ENCODE results near the gene LZTS2.

The LZTS2 gene

DNA sequence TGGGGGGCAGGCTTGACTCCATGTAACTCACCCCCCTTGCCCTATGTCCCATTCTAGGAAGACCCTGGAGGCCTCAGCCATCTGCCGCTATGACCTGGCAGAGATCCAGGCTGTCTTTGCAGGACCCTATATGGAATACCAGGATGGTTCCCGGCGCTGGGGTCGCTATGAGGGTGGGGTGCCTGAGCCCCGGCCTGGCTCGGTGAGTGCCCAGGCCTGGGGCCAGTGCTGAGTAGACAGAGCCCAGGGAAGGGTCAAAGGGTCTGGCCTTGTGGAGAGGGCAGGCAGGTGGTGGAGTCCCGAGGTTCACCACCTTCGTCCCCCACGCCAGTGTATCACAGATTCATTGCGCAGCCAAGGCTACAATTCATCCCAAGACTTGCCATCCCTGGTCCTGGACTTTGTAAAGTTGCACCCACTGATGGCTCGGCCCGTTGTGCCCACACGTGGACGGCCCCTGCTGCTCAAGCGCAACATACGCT is 19.8 kb upstream of the LZTS2 start:
- DNase-seq: no peak

DNA sequence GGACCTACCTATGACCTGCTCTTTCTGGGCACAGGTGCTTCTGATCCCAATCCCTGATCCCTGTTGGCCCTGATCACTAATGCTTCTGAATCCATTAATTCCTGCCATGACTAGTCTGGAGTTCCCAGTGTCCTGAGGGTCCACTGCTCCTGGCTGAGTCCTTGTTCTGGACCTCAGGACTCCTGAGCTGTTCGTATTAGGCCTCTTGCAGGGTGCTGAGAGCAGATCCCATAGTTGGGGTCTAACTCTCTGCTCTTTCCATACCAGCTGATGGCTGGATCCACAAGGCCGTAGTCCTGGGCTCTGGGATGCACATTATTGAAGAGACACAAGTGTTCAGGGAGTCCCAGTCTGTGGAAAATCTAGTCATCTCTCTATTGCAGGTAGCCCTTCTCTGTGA is 19.3 kb upstream of the LZTS2 start:
- no peak for DNase-seq

DNA sequence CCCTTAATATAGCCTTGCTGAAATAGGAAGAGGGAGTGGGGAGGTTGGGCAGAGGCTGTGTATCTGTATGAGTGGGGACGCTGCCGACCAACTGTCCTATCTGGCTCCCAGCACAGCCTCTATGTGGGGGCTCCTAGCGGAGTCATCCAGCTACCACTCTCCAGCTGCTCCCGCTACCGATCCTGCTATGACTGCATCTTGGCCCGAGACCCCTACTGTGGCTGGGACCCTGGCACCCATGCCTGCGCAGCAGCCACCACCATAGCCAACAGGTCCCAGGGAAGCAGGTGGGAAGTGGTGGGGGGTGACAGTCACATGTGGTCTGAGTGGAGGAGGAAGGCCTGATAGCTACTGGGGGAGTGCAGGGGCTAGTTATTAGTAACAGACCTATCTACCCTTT is 18.9 kb upstream of the LZTS2 start:
- no peak for DNase-seq

DNA sequence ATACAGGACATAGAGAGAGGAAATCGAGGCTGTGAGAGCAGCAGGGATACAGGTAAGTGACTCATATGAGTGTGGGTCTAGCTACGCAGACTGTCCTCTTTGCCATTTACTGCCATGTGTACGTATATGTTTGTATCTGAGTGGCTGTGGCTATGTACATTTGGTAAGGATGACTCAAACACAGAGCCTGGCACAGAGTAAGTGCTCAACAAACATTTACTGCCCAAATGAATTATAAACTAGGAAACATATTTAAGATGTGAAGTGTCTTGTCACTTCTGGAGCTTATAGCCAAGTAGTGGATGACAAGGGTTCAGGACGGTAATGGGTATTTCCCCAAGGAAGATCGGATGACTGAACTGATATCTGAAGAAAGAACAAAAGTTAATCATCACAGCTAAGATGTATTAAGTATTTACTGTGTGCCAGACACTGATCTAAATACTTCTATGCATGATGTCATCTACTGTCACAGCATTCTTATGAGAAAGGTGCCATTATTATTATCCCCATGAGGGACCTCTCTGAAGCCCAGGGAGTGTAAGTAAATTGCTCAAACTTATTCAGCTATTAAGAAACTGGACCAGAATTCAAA is 18.3 kb upstream of the LZTS2 start:
- no peak for DNase-seq

DNA sequence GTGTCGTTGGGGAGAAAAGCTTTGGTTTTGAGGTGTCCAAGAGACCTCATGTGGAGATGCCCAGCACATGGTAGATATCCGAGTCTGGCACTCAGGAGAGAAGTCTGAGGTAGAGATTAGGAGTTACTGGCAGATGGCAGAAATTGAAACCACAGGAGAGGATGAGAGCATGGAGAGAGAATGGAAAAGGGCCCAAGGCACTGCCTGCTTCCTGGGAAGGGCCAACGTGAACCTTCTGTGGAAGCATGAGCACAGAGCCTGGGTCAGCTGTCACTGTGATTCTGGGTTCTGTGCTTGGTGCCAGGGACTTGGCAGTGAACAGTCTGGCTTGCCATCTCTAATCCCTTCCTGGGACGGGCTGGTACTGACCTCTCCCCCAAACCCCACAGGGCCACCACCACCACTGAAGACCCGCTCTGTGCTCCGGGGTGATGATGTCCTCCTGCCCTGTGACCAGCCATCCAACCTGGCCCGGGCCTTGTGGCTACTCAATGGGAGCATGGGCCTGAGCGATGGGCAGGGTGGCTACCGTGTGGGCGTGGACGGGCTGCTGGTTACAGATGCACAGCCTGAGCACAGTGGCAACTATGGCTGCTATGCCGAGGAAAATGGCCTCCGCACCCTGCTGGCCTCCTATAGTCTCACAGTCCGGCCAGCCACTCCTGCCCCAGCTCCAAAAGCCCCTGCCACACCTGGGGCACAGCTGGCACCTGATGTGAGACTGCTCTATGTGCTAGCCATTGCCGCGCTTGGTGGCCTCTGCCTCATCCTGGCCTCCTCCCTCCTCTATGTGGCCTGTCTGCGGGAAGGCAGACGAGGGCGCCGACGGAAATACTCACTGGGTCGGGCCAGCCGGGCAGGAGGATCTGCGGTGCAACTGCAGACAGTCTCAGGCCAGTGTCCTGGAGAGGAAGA is 16.4 kb upstream of the LZTS2 start:
- no peak for DNase-seq

DNA sequence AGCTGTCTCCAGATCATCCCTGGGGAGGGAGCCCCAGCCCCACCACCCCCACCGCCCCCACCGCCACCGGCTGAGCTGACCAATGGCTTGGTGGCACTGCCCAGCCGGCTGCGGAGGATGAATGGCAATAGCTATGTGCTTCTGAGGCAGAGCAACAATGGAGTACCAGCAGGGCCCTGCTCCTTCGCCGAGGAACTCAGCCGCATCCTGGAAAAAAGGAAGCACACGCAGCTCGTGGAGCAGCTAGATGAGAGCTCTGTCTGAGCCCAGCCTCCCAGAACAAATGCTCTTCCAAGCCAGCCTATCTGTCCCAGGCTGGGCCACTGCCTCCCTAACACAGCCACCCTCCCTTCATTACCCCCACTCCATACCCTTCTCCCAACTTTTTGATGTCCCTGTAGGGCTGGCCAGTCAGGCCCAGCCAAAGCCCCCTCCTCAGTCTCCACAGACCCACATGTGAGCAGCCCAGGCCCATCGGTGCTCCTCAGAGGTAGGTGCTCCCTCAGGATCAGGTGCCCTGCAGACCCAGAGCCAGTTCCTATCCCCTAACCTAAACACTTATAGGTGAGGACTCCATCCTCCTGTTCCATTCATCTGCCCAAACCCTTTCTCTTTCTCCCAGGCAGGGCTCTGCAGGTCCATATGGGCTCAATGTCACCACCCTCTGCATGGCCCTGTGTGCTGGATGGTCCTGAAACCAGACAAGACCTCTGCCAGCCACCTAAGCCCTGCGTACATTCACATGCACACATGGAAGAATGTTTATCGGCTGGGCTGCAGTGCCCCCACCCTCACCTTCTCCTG is 15.5 kb upstream of the LZTS2 start:
- DNase-seq: no peak

DNA sequence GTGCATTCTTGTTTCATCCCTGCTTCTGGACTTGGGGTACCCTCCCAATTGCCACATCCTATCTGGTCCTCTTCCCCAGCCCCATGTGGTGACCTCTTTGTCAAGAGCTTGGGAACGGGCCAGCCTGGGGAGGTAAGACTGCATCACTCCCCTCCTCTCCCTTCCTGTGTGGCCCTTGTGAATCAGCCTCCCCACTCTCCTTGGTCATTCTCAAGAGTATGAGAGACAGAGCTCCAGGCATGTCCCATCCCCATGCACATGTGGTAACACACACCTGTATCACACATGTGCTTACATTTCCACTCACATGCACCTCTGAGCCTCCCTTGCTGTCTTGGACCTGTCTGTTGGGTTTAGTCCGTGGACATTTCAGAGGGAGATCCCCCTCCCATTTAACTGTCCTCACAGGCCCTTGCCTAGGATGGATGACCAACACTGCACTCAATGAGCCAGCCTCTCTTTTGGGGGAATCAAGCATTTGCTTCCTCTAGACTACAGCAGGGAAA is 14.9 kb upstream of the LZTS2 start:
- no peak for DNase-seq

DNA sequence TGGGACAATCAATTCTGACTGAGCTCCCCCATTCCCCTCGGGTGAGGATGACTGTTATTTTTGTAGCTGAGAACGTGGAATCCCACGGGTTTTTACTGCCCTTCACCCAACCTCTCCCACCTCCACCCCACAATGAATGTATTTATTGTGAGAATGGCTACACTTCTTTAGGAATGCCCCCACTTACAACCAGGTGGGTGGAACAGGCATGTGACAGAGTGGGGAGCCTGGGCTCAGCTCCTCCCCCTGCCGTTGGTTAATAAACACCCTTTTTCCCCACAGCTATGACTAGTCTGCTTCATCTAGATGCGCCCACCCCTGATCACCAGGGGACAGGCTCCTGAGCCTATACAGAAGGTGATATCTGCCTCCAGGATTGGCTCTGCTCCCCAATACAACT is 14.3 kb upstream of the LZTS2 start:
- DNase-seq: no peak

DNA sequence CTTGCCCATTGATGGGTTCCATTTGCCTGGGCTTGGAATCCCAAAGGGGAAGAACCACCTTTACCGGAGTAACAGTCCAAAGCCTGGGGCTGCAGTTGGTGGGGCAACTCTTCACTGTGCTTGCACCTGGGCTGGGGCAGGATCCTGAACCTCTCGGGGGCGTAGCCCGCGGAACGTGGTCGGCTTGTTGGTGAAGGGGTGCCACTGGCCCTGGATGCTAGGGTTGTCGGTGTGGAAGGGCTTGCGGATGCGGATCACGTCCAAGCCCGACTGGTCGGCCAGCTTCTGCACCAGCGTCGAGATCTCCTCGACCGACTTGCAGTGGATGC is 13.0 kb upstream of the LZTS2 start:
- DNase-seq: no peak

DNA sequence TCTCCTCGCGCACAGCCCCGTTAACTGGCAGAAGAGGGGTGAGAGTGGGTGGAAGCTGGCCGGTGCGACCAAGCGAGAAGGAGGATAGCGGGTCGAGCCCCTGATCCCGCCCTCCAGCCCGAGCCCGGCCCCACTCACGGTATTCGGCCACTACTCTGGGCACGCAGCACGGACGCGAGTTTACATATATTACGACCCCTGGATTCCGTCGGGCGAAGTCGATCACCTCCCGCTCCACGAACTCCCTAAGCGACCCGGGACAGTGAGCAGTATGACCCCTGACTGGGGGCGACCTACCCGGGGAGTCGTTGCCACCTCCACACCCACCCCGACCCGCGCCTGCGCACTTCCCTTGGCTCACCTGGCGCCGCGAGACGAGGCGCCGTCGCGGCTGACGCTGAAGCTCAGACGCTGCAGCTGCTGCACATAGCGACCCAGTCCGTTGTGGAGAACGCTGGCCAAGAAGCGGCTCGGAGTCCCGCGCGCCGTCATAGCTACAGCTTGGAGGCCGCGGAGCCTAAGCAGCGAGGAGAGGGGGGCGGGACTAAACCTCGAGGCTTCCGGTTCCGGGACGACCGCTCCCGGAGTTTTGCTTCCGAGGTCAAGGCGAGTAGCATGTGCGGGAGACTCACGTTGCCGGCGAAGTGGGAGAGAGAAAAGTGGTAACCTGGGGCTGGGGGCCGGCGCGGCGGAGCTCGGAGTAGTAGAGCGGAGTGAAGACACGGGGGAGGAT is 12.5 kb upstream of the LZTS2 start, which contains the start of the genes MRPL43 and TWNK:
Gene MRPL43, minus strand, starts transcription at position 546 of the 733 bp plus-strand sequence. Its CDS starts 54 bp downstream, at position 492.
Gene TWNK, plus strand, starts transcription at position 592 of the 733 bp plus-strand sequence. CDS start 668 bp downstream, outside the sequence.
- DNase-seq: peak; percentile 14

DNA sequence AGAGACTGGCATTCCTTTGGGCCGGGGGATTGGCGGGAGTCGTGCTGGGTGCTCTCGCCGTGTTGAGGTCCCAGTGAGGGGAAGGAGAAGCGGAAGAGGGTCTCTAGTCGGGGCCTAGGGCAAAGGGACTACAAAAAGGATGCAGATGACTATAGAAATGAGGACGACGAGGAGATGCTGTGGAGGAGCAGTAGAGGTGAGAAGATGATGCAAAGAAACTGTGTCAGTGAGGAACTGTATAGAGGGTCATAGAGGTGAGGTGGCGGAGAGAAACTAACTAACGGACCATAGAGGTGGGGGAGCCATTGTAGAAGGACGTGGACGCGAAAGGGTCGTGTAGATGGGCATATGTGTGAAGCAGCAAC is 11.9 kb upstream of the LZTS2 start:
- no peak for DNase-seq

DNA sequence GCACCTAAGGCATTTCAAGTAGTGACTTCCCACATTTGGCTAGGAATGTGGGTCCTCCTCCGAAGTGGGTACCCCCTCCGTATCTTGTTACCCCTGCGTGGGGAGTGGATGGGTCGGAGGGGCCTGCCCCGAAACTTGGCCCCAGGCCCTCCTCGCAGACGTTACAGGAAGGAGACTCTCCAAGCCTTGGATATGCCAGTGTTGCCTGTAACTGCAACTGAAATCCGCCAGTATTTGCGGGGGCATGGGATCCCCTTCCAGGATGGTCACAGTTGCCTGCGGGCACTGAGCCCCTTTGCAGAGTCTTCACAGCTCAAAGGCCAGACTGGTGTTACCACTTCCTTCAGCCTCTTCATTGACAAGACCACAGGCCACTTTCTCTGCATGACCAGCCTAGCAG is 11.4 kb upstream of the LZTS2 start:
- DNase-seq: no peak

DNA sequence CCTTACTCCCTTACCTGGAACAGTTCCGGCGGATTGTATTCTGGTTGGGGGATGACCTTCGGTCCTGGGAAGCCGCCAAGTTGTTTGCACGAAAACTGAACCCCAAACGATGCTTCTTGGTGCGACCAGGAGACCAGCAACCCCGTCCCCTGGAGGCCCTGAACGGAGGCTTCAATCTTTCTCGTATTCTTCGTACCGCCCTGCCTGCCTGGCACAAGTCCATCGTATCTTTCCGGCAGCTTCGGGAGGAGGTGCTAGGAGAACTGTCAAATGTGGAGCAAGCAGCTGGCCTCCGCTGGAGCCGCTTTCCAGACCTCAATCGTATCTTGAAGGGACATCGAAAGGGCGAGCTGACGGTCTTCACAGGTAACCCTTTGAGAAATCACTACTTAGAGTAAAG is 10.5 kb upstream of the LZTS2 start:
- DNase-seq: no peak

DNA sequence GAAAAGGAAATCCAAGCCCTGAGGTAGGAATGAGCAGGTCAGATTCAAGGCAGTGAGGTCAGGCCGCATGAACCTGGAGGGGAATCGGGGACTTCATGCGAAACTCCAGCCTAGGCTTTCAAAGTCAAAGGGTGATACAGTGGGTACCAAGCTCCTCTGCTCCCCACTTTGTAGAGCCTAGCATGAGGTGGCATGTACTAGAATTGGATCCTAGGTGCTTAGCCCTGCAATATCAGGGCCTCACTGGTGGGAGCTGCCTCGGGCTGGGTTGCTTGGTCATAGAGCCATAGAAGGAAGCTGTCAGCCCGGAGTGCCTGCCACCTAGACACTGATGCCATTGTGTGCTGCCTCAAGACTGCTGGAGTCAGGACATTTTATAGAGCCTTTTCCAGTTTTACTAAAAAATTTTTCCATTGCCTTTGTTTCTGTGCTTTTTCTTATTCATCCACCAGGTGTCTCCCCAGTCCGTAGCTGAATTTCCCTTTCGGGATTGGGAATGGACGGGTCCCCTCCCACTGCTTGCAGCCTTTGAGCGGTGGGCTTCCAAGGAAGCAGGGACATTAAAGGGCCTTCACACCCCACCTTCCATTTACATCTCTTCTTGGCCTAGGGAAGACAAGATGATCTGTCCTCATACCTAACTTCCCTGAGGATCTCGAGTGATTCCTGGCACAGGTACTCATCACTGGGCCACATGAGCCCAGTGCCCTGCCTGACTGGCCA is 5.5 kb upstream of the LZTS2 start:
- DNase-seq: no peak

DNA sequence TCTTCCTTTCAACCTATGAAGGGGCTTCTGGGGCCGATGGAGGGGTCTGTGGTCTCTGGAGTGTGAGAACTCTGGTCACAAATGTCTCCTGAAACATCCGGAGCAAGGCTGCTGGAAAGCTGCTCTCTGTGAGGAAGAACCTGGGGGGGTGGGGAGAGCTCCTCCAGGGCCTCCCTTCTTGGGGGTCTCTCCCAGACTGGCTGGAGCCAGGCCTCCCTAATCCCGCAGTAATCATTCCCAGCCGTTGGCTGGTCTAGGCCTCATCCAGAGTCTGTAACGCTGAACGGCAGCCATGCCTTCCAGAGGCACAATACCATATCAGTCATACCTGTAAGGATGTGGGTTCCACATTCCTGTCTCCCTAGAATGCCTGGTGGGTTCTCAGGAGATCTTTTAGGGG is 4.4 kb upstream of the LZTS2 start:
- no peak for DNase-seq

DNA sequence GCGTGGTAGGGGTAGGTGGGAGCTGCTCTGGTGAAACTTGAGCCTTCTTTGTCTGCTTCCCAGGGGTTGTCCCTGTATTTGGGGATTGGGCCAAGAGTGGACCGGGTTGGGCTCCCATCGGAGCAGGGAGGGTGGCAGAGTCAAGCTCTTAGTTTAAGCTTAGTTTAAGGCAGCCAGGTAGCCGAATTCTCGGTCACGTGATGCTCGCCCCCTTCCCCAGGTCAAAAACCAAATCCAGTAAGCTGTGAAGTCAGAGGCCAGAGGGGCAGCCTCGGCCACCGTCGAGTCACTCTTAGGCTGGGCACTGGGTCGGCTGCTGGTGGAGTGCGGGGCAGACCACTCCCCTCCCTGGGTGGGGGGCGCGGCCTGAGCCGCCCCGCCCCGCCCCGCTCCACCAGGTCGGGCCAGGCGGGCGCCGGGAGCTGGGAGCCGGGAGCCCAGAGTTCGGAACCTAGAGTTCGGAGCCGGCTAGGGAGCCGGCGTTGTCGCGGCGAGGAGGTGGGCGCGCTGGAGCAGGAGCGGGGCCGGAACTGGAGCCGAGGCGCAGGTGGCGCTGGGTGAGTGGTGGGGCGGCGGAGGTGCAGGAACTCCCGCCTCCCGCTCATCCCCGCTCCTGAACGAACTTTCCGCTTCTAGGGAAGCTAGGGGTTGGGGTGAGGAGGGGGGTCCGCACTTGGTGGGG is 2.8 kb upstream of the LZTS2 start:
- no peak for DNase-seq

DNA sequence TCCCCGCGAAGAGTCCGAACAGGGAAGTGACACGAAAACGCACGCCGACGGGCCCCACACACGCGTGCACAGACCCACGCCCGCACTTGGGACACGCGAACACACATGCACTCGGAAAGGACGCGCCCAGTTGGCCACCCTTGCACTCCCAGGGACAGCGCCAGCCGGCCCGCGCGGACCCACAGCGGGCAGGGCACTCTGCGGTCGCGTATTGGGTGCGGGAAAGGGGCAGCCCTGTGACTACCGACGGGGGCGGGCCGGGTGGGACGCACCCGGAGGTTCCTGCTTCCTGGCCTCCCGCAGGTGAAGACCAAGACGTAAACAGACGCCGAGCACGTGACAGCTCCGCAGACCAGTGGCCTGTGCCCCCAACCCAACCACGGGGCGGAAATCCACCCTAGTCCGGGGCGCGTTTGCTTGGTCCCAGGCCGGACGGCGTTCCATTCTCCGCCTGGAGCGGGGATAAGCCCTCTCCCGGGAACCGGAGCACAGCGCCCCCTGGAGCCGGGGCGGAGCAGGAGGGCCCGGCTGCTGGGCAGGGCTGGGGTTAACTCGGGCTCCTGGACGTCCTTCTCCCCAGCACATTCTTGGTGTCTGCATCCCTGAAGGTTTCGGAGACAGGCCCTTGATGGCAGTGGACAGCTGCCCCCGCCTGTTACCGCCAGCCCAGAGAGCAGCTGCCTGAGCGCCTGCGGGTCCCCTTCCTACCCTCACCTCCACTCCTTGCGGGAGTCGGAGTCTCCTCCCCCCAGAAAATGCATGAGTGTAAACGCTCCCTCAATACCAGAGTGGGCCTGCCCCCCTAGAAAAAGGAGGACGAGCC is 2.0 kb upstream of the LZTS2 start:
- DNase-seq: no peak

DNA sequence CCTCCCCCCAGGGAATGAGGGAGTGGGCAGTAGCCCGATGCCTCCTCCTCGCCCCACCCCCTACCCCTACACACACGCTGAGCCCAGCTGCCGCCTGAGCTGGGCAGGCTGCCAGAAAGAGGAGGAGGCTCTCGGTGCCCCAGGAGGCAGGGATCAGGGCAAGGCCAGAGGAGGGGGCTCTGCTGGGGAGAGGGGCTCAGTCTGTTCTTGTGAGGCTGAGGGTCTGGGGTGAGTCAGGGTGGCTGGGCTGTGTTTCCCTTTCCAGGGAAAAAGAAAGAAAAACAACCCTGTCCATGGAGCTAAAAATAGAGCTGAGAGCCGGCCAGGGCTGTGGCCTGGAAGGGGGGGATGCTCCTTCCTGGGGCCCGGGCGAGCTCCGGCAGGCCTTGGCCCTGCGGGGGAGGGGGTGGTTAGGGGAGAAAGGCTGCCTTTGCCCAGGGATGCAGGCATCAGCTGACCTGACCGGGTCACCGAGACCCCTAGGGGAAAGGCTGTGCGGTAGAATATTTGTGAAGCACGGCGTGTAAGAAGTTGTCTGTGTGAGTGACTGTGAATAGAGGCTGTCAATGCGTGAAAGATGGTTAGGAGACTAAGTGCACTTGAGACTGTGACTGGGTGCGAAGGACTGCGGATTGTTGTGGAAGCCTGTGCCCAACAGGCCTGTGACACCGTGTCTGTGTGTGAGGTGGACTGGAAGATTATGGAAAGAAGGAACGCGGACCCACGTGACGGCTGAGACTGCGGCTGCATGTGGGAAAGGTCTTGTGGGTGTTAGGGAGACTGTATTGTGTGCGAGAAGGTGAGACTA is 1.2 kb upstream of the LZTS2 start:
- no peak for DNase-seq

DNA sequence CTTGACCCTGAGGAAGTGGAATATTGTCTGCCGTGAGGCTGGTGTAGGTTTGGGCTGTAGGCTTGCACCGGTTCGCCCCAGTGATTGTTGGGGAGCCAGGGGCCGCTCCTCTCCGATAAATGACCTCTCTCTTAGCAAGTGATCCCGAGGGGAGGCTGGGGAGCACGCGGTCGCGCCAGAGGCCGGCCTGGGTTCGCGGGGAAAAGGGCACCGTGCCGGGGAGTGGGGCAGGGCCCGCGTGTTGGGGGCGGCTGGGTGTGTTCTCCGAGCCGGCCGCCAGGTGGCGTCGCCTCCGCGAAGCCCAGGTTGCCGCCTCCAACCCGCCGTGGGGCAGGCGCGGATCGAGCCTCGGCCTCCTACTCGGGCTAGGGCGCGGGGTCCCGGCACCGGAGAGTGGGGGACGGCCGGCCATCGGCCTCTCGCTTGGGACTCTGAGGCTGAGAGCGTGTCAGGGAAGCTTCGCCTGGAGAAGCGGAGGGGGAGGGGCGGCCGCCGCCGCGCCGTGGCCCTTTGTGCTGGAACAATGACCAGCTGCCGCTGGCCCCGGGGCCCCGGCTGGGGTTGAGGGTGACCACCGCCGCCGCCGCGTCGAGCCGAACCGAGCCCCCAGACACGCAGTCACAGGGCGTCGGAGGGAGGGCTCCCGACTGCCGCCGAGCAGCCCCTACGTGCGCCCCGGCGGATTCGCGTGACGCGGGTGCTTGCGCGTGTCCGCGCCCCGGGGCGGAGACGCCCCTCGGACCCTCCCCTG is 442 bp upstream of the LZTS2 start:
- peak; percentile 24 for DNase-seq

Data from cortex of kidney (tissue), 1 donor.